WTC11 (cell line): ENCODE results near the gene PYGB. TPM values are rescaled to one million over a fixed set of nuclear protein-coding genes. Genes with fewer than 3 reads are reported as not detected.

Source experiments
- ATAC-seq: fragments of 200-7000 bp; cut with Tn5 transposase; 2 replicates; pipeline ENCODE4 v1.10.0; 2021; ENCODE audit warnings: mild to moderate bottlenecking, moderate library complexity
- CTCF ChIA-PET: fragments of 300-600 bp; sonication (Branson Sonifier 250); formaldehyde crosslinking; loops from one replicate; lab custom pipeline; 2021; ENCODE audit warnings: antibody characterized with exemption; lab: Charles Lee
- POLR2A ChIA-PET: fragments of 350-600 bp; sonication (Branson Sonifier 250); formaldehyde crosslinking; loops from one replicate; lab custom pipeline; 2021; ENCODE audit warnings: antibody characterized with exemption; lab: Charles Lee
- DNase-seq: peaks from one replicate; pipeline ENCODE4 v3.0.0; 2021; ENCODE audit warnings: low spot score
- H3K27ac Mint-ChIP-seq: 2 replicates; pipeline ENCODE4 v1.8.0; 2021; ENCODE audit warnings: mixed read lengths
- H3K27me3 Mint-ChIP-seq: 2 replicates; pipeline ENCODE4 v1.8.0; 2021; ENCODE audit warnings: low read depth, mild to moderate bottlenecking, moderate library complexity, mixed read lengths
- H3K36me3 Mint-ChIP-seq: 2 replicates; pipeline ENCODE4 v1.8.0; 2021; ENCODE audit warnings: mixed read lengths
- H3K4me1 Mint-ChIP-seq: 2 replicates; pipeline ENCODE4 v1.8.0; 2022; ENCODE audit warnings: mixed read lengths
- H3K4me3 Mint-ChIP-seq: 2 replicates; pipeline ENCODE4 v1.8.0; 2021; ENCODE audit warnings: mild to moderate bottlenecking, moderate library complexity, mixed read lengths
- H3K9me3 Mint-ChIP-seq: 2 replicates; pipeline ENCODE4 v1.8.0; 2021; ENCODE audit warnings: mixed read lengths
- ELF4 ChIP-seq: sonication (generic); formaldehyde crosslinking; IDR thresholded peaks from 2 replicates; pipeline ENCODE4 v1.8.1; 2022; ENCODE audit warnings: low read depth, mild to moderate bottlenecking, moderate library complexity, missing genetic modification reagents
- FOXK1 ChIP-seq: sonication (generic); formaldehyde crosslinking; IDR thresholded peaks from 2 replicates; pipeline ENCODE4 v1.8.0; 2022; ENCODE audit warnings: mild to moderate bottlenecking, moderate library complexity, missing genetic modification reagents
- SOX15 ChIP-seq: fragments of 250-450 bp; sonication (Bioruptor Pico); IDR thresholded peaks from 2 replicates; pipeline ENCODE4 v1.9.0; 2021; ENCODE audit warnings: mild to moderate bottlenecking
- SP1 ChIP-seq: sonication (generic); formaldehyde crosslinking; conservative IDR thresholded peaks from 2 replicates; pipeline ENCODE4 v1.8.1; 2022; ENCODE audit warnings: missing genetic modification reagents
- TEAD1 ChIP-seq: sonication (generic); formaldehyde crosslinking; IDR thresholded peaks from 2 replicates; pipeline ENCODE4 v1.8.0; 2022; ENCODE audit warnings: mild to moderate bottlenecking, missing genetic modification reagents
- TP53 ChIP-seq: sonication (generic); formaldehyde crosslinking; IDR thresholded peaks from 2 replicates; pipeline ENCODE4 v1.8.1; 2023; ENCODE audit warnings: mild to moderate bottlenecking, missing genetic modification reagents
- ZNF121 ChIP-seq: sonication (generic); formaldehyde crosslinking; IDR thresholded peaks from 2 replicates; pipeline ENCODE4 v1.8.0; 2023; ENCODE audit warnings: missing genetic modification reagents
- ZNF317 ChIP-seq: sonication (generic); formaldehyde crosslinking; IDR thresholded peaks from 2 replicates; pipeline ENCODE4 v1.8.1; 2023; ENCODE audit warnings: low read depth, mild to moderate bottlenecking, moderate library complexity, missing genetic modification reagents, borderline replicate concordance
- ZNF671 ChIP-seq: fragments of 250-450 bp; sonication (Bioruptor Pico); IDR thresholded peaks from 2 replicates; pipeline ENCODE4 v1.8.0; 2021; ENCODE audit warnings: mild to moderate bottlenecking
- total RNA-seq: library from RNA; stranded (reverse); gene quantifications from 3 replicates; pipeline ENCODE4 v1.2.3, GENCODE V29; 2021
- TF ChIP-seq, protein P1 (sequence below): fragments of 250-450 bp; sonication (Bioruptor Pico); IDR thresholded peaks from 2 replicates; pipeline ENCODE4 v1.9.0; 2021; ENCODE audit warnings: mild to moderate bottlenecking
- TF ChIP-seq, protein P2 (sequence below): sonication (generic); formaldehyde crosslinking; conservative IDR thresholded peaks from 2 replicates; pipeline ENCODE4 v1.8.1; 2022; ENCODE audit warnings: mild to moderate bottlenecking, missing genetic modification reagents
- TF ChIP-seq, protein P3 (sequence below): sonication (generic); formaldehyde crosslinking; IDR thresholded peaks from 2 replicates; pipeline ENCODE4 v1.8.1; 2022; ENCODE audit warnings: low read depth, mild to moderate bottlenecking, moderate library complexity, missing genetic modification reagents, borderline replicate concordance
- TF ChIP-seq, protein P4 (sequence below): sonication (generic); formaldehyde crosslinking; IDR thresholded peaks from 2 replicates; pipeline ENCODE4 v1.8.1; 2023; ENCODE audit warnings: mild to moderate bottlenecking, missing genetic modification reagents, borderline replicate concordance
- TF ChIP-seq, protein P5 (sequence below): fragments of 200-600 bp; IDR thresholded peaks from 2 replicates; pipeline ENCODE4 v1.8.0; 2022; ENCODE audit warnings: antibody characterized with exemption
- TF ChIP-seq, protein P6 (sequence below): sonication (generic); formaldehyde crosslinking; IDR thresholded peaks from 2 replicates; pipeline ENCODE4 v1.8.0; 2023; ENCODE audit warnings: missing genetic modification reagents
- TF ChIP-seq, protein P7 (sequence below): sonication (generic); formaldehyde crosslinking; IDR thresholded peaks from 2 replicates; pipeline ENCODE4 v1.8.1; 2023; ENCODE audit warnings: mild to moderate bottlenecking, moderate library complexity, missing genetic modification reagents

Gene PYGB
- total RNA-seq, 1 experiment from 2014 or later = 48.5 TPM

DNA sequence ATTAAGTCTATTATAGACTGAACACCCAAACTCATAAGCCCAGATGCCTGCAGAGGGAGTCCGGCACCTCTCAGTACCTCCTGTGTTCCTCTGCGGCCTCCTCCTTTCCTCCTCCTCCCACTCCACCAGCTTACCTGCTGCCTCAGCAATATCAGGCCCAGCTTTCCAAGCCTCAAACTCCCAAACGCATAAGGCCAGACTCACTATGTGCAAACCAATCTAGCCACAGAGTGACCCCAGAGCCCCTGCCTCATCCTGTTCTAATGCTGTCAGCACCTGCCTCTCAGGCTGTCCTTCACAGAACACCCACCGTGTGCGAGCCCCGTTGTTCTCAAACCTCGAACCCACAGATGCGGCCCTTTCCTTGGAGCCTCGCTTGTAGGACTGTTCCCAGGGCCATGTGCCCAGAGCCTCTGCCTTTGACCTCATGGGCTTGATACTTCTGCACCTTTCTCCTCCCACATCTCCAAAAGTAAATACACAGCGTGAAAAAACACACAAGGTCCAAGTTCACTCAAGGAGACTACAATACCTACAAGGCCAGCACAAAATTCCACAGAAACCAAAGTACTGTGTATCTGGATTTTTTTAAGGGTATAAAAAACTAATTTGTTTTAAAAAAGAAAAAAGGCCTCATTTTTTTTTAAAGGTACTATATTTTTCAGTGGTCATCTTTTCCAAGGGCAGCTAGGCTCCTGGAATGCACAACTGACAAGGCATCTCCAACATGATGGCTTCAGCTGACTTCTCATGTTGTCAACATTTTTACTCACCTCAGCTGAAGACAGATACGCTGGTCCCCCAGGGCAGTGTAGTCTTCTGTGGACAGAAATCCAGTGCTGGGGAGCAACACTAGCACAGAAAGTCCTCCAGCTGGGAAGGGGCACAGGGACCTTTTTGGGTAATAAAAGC, 90.5 kb downstream of the PYGB start (continued):
- TF ChIP-seq, protein P1, sequence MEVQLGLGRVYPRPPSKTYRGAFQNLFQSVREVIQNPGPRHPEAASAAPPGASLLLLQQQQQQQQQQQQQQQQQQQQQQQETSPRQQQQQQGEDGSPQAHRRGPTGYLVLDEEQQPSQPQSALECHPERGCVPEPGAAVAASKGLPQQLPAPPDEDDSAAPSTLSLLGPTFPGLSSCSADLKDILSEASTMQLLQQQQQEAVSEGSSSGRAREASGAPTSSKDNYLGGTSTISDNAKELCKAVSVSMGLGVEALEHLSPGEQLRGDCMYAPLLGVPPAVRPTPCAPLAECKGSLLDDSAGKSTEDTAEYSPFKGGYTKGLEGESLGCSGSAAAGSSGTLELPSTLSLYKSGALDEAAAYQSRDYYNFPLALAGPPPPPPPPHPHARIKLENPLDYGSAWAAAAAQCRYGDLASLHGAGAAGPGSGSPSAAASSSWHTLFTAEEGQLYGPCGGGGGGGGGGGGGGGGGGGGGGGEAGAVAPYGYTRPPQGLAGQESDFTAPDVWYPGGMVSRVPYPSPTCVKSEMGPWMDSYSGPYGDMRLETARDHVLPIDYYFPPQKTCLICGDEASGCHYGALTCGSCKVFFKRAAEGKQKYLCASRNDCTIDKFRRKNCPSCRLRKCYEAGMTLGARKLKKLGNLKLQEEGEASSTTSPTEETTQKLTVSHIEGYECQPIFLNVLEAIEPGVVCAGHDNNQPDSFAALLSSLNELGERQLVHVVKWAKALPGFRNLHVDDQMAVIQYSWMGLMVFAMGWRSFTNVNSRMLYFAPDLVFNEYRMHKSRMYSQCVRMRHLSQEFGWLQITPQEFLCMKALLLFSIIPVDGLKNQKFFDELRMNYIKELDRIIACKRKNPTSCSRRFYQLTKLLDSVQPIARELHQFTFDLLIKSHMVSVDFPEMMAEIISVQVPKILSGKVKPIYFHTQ (CRISPR knock-in tag) = no peak
- no peak for TF ChIP-seq ELF4 (CRISPR knock-in tag)
- TF ChIP-seq TEAD1 (CRISPR knock-in tag) = no peak

DNA sequence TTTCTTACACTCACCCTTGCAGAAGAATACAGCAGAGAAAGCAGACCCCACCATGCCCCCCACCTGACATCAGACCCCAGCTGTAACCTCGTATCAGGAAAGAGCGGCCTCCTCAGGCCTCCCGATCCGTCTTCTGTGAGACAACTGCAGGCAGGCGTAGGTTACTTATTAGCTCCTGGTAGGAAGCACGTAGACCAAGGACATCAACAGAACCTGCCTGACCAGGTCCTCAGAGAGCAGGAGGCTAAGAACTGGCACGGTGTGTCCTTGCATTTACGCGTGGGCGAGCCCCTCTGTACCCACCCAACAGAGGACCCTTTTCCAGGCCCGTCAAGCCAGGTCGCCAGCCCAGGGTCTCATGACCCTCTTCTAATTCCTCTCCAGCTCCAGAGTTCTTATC, 91.7 kb downstream of the PYGB start:
- no peaks in the 10 kb centered on the region for H3K9me3 Mint-ChIP-seq
- peaks cover 7% of the 10 kb centered on the region for H3K36me3 Mint-ChIP-seq
- peaks cover 36% of the 10 kb centered on the region for H3K4me1 Mint-ChIP-seq
- H3K27ac Mint-ChIP-seq = no peak overlapping the region; the same call in 1 of the 2 replicates
- ATAC-seq = peak; percentile 25; the same call in 1 of the 2 replicates
- H3K4me3 Mint-ChIP-seq = no peak overlapping the region
- ChIA-PET CTCF (interaction anchor here (0.5 to 3.9 kb wide), 4 partner anchors 45 to 131 kb away, joined by 3 to 27 read pairs (median 4); no protein-coding TSS in a partner anchor), POLR2A (interaction anchor here (0.6 kb wide), 1 partner anchor 8 kb away, joined by 5 read pairs; no protein-coding TSS in a partner anchor)
- no peaks in the 10 kb centered on the region for H3K27me3 Mint-ChIP-seq
- no peak for DNase-seq
- TF ChIP-seq, protein P1 (CRISPR knock-in tag) = no peak
- TF ChIP-seq, protein P2, sequence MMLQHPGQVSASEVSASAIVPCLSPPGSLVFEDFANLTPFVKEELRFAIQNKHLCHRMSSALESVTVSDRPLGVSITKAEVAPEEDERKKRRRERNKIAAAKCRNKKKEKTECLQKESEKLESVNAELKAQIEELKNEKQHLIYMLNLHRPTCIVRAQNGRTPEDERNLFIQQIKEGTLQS (CRISPR knock-in tag) = no peak
- TF ChIP-seq ZNF121 (CRISPR knock-in tag) (no peak), FOXK1 (CRISPR knock-in tag) (no peak), TP53 (CRISPR knock-in tag) (no peak), SP1 (no peak), ZNF317 (CRISPR knock-in tag) (no peak), TEAD1 (CRISPR knock-in tag) (no peak), SOX15 (CRISPR knock-in tag) (no peak), ZNF671 (CRISPR knock-in tag) (no peak)
- TF ChIP-seq, protein P3, sequence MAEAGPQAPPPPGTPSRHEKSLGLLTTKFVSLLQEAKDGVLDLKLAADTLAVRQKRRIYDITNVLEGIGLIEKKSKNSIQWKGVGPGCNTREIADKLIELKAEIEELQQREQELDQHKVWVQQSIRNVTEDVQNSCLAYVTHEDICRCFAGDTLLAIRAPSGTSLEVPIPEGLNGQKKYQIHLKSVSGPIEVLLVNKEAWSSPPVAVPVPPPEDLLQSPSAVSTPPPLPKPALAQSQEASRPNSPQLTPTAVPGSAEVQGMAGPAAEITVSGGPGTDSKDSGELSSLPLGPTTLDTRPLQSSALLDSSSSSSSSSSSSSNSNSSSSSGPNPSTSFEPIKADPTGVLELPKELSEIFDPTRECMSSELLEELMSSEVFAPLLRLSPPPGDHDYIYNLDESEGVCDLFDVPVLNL (CRISPR knock-in tag) = no peak
- TF ChIP-seq, protein P4, sequence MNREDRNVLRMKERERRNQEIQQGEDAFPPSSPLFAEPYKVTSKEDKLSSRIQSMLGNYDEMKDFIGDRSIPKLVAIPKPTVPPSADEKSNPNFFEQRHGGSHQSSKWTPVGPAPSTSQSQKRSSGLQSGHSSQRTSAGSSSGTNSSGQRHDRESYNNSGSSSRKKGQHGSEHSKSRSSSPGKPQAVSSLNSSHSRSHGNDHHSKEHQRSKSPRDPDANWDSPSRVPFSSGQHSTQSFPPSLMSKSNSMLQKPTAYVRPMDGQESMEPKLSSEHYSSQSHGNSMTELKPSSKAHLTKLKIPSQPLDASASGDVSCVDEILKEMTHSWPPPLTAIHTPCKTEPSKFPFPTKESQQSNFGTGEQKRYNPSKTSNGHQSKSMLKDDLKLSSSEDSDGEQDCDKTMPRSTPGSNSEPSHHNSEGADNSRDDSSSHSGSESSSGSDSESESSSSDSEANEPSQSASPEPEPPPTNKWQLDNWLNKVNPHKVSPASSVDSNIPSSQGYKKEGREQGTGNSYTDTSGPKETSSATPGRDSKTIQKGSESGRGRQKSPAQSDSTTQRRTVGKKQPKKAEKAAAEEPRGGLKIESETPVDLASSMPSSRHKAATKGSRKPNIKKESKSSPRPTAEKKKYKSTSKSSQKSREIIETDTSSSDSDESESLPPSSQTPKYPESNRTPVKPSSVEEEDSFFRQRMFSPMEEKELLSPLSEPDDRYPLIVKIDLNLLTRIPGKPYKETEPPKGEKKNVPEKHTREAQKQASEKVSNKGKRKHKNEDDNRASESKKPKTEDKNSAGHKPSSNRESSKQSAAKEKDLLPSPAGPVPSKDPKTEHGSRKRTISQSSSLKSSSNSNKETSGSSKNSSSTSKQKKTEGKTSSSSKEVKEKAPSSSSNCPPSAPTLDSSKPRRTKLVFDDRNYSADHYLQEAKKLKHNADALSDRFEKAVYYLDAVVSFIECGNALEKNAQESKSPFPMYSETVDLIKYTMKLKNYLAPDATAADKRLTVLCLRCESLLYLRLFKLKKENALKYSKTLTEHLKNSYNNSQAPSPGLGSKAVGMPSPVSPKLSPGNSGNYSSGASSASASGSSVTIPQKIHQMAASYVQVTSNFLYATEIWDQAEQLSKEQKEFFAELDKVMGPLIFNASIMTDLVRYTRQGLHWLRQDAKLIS (CRISPR knock-in tag) = no peak
- TF ChIP-seq, protein P5, sequence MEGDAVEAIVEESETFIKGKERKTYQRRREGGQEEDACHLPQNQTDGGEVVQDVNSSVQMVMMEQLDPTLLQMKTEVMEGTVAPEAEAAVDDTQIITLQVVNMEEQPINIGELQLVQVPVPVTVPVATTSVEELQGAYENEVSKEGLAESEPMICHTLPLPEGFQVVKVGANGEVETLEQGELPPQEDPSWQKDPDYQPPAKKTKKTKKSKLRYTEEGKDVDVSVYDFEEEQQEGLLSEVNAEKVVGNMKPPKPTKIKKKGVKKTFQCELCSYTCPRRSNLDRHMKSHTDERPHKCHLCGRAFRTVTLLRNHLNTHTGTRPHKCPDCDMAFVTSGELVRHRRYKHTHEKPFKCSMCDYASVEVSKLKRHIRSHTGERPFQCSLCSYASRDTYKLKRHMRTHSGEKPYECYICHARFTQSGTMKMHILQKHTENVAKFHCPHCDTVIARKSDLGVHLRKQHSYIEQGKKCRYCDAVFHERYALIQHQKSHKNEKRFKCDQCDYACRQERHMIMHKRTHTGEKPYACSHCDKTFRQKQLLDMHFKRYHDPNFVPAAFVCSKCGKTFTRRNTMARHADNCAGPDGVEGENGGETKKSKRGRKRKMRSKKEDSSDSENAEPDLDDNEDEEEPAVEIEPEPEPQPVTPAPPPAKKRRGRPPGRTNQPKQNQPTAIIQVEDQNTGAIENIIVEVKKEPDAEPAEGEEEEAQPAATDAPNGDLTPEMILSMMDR = no peak
- TF ChIP-seq, protein P6, sequence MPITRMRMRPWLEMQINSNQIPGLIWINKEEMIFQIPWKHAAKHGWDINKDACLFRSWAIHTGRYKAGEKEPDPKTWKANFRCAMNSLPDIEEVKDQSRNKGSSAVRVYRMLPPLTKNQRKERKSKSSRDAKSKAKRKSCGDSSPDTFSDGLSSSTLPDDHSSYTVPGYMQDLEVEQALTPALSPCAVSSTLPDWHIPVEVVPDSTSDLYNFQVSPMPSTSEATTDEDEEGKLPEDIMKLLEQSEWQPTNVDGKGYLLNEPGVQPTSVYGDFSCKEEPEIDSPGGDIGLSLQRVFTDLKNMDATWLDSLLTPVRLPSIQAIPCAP = no peak
- TF ChIP-seq, protein P7, sequence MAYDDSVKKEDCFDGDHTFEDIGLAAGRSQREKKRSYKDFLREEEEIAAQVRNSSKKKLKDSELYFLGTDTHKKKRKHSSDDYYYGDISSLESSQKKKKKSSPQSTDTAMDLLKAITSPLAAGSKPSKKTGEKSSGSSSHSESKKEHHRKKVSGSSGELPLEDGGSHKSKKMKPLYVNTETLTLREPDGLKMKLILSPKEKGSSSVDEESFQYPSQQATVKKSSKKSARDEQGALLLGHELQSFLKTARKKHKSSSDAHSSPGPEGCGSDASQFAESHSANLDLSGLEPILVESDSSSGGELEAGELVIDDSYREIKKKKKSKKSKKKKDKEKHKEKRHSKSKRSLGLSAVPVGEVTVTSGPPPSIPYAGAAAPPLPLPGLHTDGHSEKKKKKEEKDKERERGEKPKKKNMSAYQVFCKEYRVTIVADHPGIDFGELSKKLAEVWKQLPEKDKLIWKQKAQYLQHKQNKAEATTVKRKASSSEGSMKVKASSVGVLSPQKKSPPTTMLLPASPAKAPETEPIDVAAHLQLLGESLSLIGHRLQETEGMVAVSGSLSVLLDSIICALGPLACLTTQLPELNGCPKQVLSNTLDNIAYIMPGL = no peak
